ENCODE measurements around the gene SNRPF.
A peak's percentile ranks its signal among the peaks of the same experiment; 100 is the strongest.

The SNRPF gene

DNA sequence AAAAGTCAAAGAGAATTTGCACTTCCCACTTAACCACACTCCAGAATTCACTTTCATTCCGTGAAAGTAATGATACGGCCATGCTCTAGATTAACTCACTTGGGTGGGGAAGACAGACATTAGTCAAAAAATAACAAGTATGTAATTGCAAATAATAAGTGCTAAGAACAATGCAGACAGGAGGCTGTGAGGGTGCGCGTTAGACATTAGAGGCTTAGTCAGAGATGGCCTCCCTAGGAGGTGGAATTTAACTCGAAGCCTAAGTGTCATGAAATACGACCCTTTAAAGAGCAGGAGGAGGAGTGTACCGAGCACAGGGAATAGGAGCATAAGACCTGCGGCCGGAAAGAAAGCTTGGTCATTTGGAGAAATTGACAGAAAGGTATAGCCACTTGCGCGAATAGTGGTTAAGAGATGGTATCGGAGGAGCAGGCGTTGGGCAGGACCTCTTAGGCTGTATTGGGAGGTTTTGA is 628 bp downstream of the SNRPF start:
- peak overlapping the region; percentile 77 for H3K4me3 ChIP-seq (ENCODE audit: control insufficient read depth, low read depth, low read length)
- TF ChIP-seq CTCF (conservative IDR thresholded peaks at IDR 0.05; ENCODE audit: control insufficient read depth, insufficient read depth, low read depth, low read length): no peak
- DNase-seq (ENCODE audit: low read depth): peak; percentile 43

DNA sequence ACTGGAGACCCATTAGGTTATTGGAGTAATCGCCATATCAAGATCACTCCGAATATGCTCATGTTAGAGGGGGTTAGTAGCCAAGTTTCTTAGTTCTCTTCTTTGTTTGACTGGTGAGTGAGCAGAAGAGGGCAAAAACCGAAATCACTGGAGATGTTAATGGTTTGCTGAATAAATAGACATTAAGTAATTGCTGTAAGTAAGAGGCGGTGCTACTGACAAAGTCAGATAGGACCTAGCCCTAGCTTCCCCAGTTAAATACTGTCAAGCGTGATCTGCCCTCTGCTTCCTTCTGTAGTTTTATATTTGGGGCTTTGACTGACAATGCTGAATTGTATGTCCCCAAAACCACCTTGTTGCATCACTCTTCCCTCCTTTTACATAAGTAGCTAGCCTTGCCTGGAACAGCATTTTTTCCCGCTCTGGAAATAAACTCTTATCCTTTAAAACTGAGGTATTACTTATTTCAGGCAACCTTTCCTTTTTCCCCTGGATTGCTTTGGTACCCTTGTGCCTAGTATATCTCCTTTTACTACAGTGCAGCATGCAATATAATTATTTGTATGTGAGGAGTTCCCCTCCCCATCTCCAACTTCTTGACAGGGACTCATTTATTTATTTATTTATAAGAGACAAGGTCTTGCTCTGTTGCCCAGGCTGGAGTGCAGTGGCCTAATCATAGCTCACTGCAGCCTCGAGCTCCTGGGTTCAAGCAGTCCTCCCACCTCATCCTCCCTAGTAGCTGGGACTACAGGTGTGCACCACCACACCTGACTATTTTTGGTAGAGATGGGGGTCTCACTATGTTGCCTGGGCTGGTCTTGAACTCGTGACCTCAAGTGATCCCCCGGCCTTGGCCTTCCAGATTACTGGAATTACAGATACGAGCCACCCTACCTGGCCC is 1.4 kb downstream of the SNRPF start:
- TF ChIP-seq CTCF (conservative IDR thresholded peaks at IDR 0.05; ENCODE audit: control insufficient read depth, insufficient read depth, low read depth, low read length): no peak
- no peak for DNase-seq (ENCODE audit: low read depth)
- peak overlapping the region; percentile 77 for H3K4me3 ChIP-seq (ENCODE audit: control insufficient read depth, low read depth, low read length)

GRCh38 chr12:95862038-95862437 is 3.3 kb downstream of the SNRPF start:
- TF ChIP-seq CTCF (conservative IDR thresholded peaks at IDR 0.05; ENCODE audit: control insufficient read depth, insufficient read depth, low read depth, low read length): no peak
- H3K4me3 ChIP-seq (ENCODE audit: control insufficient read depth, low read depth, low read length): no peak overlapping the region
- no peak for DNase-seq (ENCODE audit: low read depth)

DNA sequence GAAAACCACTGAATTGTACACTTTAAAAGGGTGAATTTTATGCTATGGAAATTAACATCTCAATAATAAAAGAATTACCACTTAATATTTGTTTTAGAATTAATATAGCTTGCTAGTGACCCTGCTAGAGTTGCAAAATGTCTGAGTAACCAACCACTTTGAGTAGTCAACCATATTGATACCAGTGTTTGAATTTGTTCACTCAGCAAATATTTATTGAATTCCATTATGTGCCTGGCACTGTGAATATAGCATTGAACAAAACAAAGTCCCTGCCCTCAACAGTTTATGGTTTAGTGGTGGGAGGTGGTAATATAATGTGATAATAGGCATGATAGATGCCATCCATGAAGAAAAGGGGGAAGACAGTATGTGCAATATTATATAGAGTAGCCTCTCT is 4.6 kb downstream of the SNRPF start:
- TF ChIP-seq CTCF (conservative IDR thresholded peaks at IDR 0.05; ENCODE audit: control insufficient read depth, insufficient read depth, low read depth, low read length): no peak

GRCh38 chr12:95870897-95871296 is 12.1 kb downstream of the SNRPF start:
- H3K4me3 ChIP-seq (ENCODE audit: control insufficient read depth, low read depth, low read length): no peak overlapping the region
- no peak for DNase-seq (ENCODE audit: low read depth)
- no peak for TF ChIP-seq CTCF (conservative IDR thresholded peaks at IDR 0.05; ENCODE audit: control insufficient read depth, insufficient read depth, low read depth, low read length)

More for the DNA sequence above, 4.6 kb downstream of the SNRPF start:
- DNase-seq (ENCODE audit: low read depth): no peak
- H3K4me3 ChIP-seq (ENCODE audit: control insufficient read depth, low read depth, low read length): no peak overlapping the region

DNA sequence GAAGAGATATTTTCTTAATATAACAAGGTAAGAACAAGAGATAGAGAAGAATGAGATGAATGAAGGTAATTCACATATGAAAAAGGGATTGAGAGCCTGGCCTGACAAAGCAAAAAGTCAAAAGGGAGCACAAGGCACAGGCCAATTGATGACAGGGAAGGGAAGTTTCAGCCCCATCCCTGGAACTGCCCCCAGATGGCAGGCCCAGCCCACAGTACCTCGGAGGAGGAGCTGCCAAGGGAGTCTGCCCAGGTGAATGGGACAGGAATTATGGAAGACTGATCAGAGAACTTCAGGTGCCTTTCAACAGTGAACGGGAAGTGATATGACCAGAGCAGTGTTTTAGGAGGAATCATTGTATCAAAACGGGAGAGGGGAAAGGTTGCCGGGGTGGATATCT is 15.7 kb downstream of the SNRPF start:
- DNase-seq (ENCODE audit: low read depth): no peak
- H3K4me3 ChIP-seq (ENCODE audit: control insufficient read depth, low read depth, low read length): no peak overlapping the region

More for the DNA sequence above, 15.7 kb downstream of the SNRPF start:
- no peak for TF ChIP-seq CTCF (conservative IDR thresholded peaks at IDR 0.05; ENCODE audit: control insufficient read depth, insufficient read depth, low read depth, low read length)

Data from fibroblast of mammary gland (primary cell).